K562 (cell line): ENCODE measurements around the gene RANGAP1.

Experiments
- BDP1 ChIP-seq: IDR thresholded peaks from 3 replicates; pipeline ENCODE4 v1.6.1; 2011; ENCODE audit not compliant: insufficient read length, insufficient read depth
- EP300 ChIP-seq: IDR thresholded peaks from 2 replicates; pipeline ENCODE4 v1.6.1; 2012; ENCODE audit warnings: low read length, improper control_type of control experiment
- ESRRA ChIP-seq: fragments of 450-650 bp; IDR thresholded peaks from 2 replicates; pipeline ENCODE4 v1.6.1; 2014; ENCODE audit warnings: low read depth, mild to moderate bottlenecking, moderate library complexity, borderline replicate concordance
- SP1 ChIP-seq: sonication (generic); formaldehyde crosslinking; IDR thresholded peaks from 2 replicates; pipeline ENCODE4 v1.8.1; 2022; ENCODE audit warnings: mild to moderate bottlenecking, missing genetic modification reagents
- TRIM28 ChIP-seq: fragments of 450-650 bp; IDR thresholded peaks from 2 replicates; pipeline ENCODE4 v1.6.1; 2017
- ZNF76 ChIP-seq: fragments of 250-450 bp; sonication (Bioruptor Pico); IDR thresholded peaks from 2 replicates; pipeline ENCODE4 v1.4.0; 2020; ENCODE audit warnings: mild to moderate bottlenecking, moderate library complexity, borderline replicate concordance
- TF ChIP-seq, protein P1 (sequence below): fragments of 150-350 bp; IDR thresholded peaks from 2 replicates; pipeline ENCODE4 v1.6.1; 2014; ENCODE audit warnings: low read depth, mild to moderate bottlenecking, low read length, borderline replicate concordance
- TF ChIP-seq, protein P2 (sequence below), 3 experiments: IDR thresholded peaks in 2 of 3; conservative IDR thresholded peaks in 1 of 3; 2 replicates each; pipeline ENCODE4 v1.5.1; 2011 to 2012; ENCODE audit warnings: low read length in 3 of 3, mild to moderate bottlenecking in 3 of 3, control low read depth in 2 of 3, improper control_type of control experiment in 1 of 3, inconsistent platforms in 1 of 3, low read depth in 1 of 3, mixed read lengths in 1 of 3, moderate library complexity in 1 of 3; ENCODE audit not compliant: insufficient read depth in 2 of 3

DNA sequence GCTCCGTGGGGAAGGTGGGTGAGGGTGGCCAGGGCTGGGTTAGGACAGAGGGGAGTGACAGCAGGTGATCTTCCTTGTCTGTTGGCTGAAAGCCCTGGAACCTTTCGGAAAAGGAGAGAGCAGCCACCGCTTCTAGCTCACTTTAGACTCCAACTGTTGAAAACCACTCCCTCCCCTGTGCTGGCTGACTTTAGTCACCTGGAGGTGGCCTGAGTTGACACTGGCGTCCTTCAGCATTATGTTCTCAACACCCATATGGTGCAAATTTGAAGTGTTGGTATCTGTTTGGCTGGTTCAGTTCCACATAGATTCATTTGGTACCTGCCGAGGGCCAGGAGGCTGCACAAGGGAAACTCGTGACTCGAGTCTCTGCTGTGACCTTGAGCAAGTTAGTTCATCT lies 44.2 kb upstream of the RANGAP1 start:
- TF ChIP-seq BDP1 (no peak), ZNF76 (CRISPR knock-in tag) (no peak), SP1 (CRISPR knock-in tag) (no peak), ESRRA (no peak), EP300 (no peak), TRIM28 (no peak)
- TF ChIP-seq, protein P1, sequence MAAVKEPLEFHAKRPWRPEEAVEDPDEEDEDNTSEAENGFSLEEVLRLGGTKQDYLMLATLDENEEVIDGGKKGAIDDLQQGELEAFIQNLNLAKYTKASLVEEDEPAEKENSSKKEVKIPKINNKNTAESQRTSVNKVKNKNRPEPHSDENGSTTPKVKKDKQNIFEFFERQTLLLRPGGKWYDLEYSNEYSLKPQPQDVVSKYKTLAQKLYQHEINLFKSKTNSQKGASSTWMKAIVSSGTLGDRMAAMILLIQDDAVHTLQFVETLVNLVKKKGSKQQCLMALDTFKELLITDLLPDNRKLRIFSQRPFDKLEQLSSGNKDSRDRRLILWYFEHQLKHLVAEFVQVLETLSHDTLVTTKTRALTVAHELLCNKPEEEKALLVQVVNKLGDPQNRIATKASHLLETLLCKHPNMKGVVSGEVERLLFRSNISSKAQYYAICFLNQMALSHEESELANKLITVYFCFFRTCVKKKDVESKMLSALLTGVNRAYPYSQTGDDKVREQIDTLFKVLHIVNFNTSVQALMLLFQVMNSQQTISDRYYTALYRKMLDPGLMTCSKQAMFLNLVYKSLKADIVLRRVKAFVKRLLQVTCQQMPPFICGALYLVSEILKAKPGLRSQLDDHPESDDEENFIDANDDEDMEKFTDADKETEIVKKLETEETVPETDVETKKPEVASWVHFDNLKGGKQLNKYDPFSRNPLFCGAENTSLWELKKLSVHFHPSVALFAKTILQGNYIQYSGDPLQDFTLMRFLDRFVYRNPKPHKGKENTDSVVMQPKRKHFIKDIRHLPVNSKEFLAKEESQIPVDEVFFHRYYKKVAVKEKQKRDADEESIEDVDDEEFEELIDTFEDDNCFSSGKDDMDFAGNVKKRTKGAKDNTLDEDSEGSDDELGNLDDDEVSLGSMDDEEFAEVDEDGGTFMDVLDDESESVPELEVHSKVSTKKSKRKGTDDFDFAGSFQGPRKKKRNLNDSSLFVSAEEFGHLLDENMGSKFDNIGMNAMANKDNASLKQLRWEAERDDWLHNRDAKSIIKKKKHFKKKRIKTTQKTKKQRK, result no peak
- TF ChIP-seq, protein P2, sequence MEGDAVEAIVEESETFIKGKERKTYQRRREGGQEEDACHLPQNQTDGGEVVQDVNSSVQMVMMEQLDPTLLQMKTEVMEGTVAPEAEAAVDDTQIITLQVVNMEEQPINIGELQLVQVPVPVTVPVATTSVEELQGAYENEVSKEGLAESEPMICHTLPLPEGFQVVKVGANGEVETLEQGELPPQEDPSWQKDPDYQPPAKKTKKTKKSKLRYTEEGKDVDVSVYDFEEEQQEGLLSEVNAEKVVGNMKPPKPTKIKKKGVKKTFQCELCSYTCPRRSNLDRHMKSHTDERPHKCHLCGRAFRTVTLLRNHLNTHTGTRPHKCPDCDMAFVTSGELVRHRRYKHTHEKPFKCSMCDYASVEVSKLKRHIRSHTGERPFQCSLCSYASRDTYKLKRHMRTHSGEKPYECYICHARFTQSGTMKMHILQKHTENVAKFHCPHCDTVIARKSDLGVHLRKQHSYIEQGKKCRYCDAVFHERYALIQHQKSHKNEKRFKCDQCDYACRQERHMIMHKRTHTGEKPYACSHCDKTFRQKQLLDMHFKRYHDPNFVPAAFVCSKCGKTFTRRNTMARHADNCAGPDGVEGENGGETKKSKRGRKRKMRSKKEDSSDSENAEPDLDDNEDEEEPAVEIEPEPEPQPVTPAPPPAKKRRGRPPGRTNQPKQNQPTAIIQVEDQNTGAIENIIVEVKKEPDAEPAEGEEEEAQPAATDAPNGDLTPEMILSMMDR (IDR thresholded peaks at IDR 0.05 in 2 of 3, conservative IDR thresholded peaks at IDR 0.05 in 1 of 3; ENCODE audit: insufficient read depth in 2 of 3, low read depth in 1 of 3, low read length in 3 of 3), result no peak
